C4-2B (cell line): Measurements from ENCODE around the gene SNX15.

Experiments
- ZFX ChIP-seq: fragments of 450-650 bp; IDR thresholded peaks from 2 replicates; pipeline ENCODE4 v1.6.1; 2017
- TF ChIP-seq, protein P1 (sequence below): fragments of 450-650 bp; conservative IDR thresholded peaks from 2 replicates; pipeline ENCODE4 v1.5.1; 2017; ENCODE audit warnings: mild to moderate bottlenecking

DNA sequence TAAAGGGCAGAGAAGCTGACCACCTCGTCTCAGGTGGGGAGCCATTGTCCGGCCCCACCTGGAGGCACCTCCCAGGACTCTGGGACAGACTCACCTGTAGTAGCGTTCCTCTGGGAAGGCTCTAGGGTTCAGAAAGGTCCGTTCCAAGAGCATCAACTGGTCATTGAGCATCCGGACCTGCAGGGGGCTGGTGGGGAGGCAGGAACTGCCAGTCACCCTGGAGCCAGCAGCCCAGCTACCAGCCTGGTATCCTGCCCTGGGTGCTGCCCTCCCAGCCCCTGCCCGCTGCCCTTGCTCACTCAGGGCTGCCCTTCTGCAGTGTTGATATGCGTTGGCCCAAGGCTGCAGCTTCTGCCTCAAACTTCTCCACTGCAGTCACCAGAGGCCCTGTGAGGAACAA lies 18.5 kb downstream of the SNX15 start:
- TF ChIP-seq, protein P1, sequence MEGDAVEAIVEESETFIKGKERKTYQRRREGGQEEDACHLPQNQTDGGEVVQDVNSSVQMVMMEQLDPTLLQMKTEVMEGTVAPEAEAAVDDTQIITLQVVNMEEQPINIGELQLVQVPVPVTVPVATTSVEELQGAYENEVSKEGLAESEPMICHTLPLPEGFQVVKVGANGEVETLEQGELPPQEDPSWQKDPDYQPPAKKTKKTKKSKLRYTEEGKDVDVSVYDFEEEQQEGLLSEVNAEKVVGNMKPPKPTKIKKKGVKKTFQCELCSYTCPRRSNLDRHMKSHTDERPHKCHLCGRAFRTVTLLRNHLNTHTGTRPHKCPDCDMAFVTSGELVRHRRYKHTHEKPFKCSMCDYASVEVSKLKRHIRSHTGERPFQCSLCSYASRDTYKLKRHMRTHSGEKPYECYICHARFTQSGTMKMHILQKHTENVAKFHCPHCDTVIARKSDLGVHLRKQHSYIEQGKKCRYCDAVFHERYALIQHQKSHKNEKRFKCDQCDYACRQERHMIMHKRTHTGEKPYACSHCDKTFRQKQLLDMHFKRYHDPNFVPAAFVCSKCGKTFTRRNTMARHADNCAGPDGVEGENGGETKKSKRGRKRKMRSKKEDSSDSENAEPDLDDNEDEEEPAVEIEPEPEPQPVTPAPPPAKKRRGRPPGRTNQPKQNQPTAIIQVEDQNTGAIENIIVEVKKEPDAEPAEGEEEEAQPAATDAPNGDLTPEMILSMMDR, result no peak
- TF ChIP-seq ZFX, result no peak
